Neutrophil (primary cell): ENCODE results near the gene MOSMO.

Source experiments
- H3K27ac ChIP-seq: fragments of 200-600 bp; sonication (generic); 2 replicates; pipeline ENCODE4 v1.5.1; 2016; ENCODE audit warnings: mild to moderate bottlenecking, moderate library complexity
- H3K27me3 ChIP-seq: fragments of 200-600 bp; sonication (generic); 2 replicates; pipeline ENCODE4 v1.6.0; 2016; ENCODE audit warnings: mild to moderate bottlenecking
- H3K36me3 ChIP-seq: fragments of 200-600 bp; sonication (generic); 2 replicates; pipeline ENCODE4 v1.5.1; 2017
- H3K4me1 ChIP-seq, 2 experiments: fragments of 200-600 bp in 1 of 2; sonication (generic) in 1 of 2; 1 replicate in 1 of 2; 2 replicates in 1 of 2; pipeline versions ENCODE4 v1.5.1 to v1.6.1; 2013 to 2016; ENCODE audit warnings: low read depth in 1 of 2, low read length in 1 of 2, mild to moderate bottlenecking in 1 of 2, moderate library complexity in 1 of 2; ENCODE audit not compliant: control insufficient read depth in 1 of 2, insufficient read depth in 1 of 2
- H3K4me3 ChIP-seq, 2 experiments: fragments of 200-600 bp in 1 of 2; sonication (generic) in 1 of 2; 1 replicate in 1 of 2; 2 replicates in 1 of 2; pipeline ENCODE4 v1.5.1; 2013 to 2016; ENCODE audit warnings: low read depth in 1 of 2, low read length in 1 of 2, mild to moderate bottlenecking in 1 of 2, moderate library complexity in 1 of 2
- H3K9me3 ChIP-seq: fragments of 200-600 bp; sonication (generic); 2 replicates; pipeline ENCODE4 v1.5.1; 2016
- CTCF ChIP-seq: fragments of 200-600 bp; sonication (generic); IDR thresholded peaks from 2 replicates; pipeline ENCODE4 v1.5.1; 2016; ENCODE audit warnings: antibody characterized with exemption

MOSMO gene

GRCh38 chr16:22008215-22009059 is 526 bp downstream of the MOSMO start:
- Histone ChIP-seq H3K4me3 (peak overlapping the region; percentile 67 to 89), H3K4me1 (peaks cover 19 to 21% of the 10 kb centered on the region in 2 experiments), H3K27me3 (peaks cover 47% of the 10 kb centered on the region), H3K9me3 (no peaks in the 10 kb centered on the region), H3K36me3 (no peaks in the 10 kb centered on the region), H3K27ac (no peak overlapping the region)
- no peak for TF ChIP-seq CTCF

GRCh38 chr16:22010902-22011301 is 3.0 kb downstream of the MOSMO start:
- Histone ChIP-seq H3K4me3 (no peak overlapping the region), H3K27ac (no peak overlapping the region), H3K4me1 (peaks cover 19 to 21% of the 10 kb centered on the region in 2 experiments), H3K36me3 (no peaks in the 10 kb centered on the region), H3K9me3 (no peaks in the 10 kb centered on the region), H3K27me3 (peaks cover 25% of the 10 kb centered on the region)
- TF ChIP-seq CTCF = no peak

- no peak for TF ChIP-seq CTCF
- Histone ChIP-seq H3K4me3 (no peak overlapping the region), H3K4me1 (peaks cover 22 to 24% of the 10 kb centered on the region in 2 experiments), H3K27ac (no peak overlapping the region), H3K36me3 (no peaks in the 10 kb centered on the region), H3K9me3 (no peaks in the 10 kb centered on the region), H3K27me3 (peaks cover 13% of the 10 kb centered on the region)
Observed at GRCh38 chr16:22012241-22012640, 4.3 kb downstream of the MOSMO start.

- Histone ChIP-seq H3K36me3 (no peaks in the 10 kb centered on the region), H3K27me3 (peaks cover 10% of the 10 kb centered on the region), H3K27ac (no peak overlapping the region), H3K4me3 (no peak overlapping the region), H3K9me3 (no peaks in the 10 kb centered on the region), H3K4me1 (peaks cover 19 to 29% of the 10 kb centered on the region in 2 experiments)
- no peak for TF ChIP-seq CTCF
Observed at GRCh38 chr16:22013486-22013885, 5.6 kb downstream of the MOSMO start.

- H3K9me3 ChIP-seq = no peaks in the 10 kb centered on the region
- no peak overlapping the region for H3K27ac ChIP-seq
Observed at GRCh38 chr16:22014271-22014873, 6.5 kb downstream of the MOSMO start.

More at GRCh38 chr16:22014271-22014873, 6.5 kb downstream of the MOSMO start:
- no peak for TF ChIP-seq CTCF
- Histone ChIP-seq H3K27me3 (peaks cover 1% of the 10 kb centered on the region), H3K36me3 (no peaks in the 10 kb centered on the region), H3K4me1 (peaks cover 10 to 20% of the 10 kb centered on the region in 2 experiments), H3K4me3 (no peak overlapping the region)
